GM06990 (cell line): Measurements from ENCODE around the gene LRMDA.

Source experiments
- DNase-seq: peaks from one replicate; pipeline ENCODE4 v3.0.0-alpha.2; 2011; ENCODE audit not compliant: insufficient read length; ENCODE audit errors: extremely low read depth
- H3K27me3 ChIP-seq: replicated peaks from 2 replicates; pipeline ENCODE4 v1.6.0; 2011; ENCODE audit warnings: low read length; ENCODE audit not compliant: control insufficient read depth, insufficient read depth
- H3K36me3 ChIP-seq: 2 replicates; pipeline ENCODE4 v1.5.1; 2011; ENCODE audit warnings: low read length; ENCODE audit not compliant: control insufficient read depth, insufficient read depth
- H3K4me3 ChIP-seq: replicated peaks from 2 replicates; pipeline ENCODE4 v1.5.1; 2011; ENCODE audit warnings: low read depth, mild to moderate bottlenecking, control low read depth, low read length
- TF ChIP-seq, protein P1 (sequence below): IDR thresholded peaks from 2 replicates; pipeline ENCODE4 v1.5.1; 2011; ENCODE audit warnings: low read length, control low read depth, mild to moderate bottlenecking, inconsistent platforms; ENCODE audit not compliant: insufficient read depth, poor library complexity, severe bottlenecking

Gene LRMDA

DNA sequence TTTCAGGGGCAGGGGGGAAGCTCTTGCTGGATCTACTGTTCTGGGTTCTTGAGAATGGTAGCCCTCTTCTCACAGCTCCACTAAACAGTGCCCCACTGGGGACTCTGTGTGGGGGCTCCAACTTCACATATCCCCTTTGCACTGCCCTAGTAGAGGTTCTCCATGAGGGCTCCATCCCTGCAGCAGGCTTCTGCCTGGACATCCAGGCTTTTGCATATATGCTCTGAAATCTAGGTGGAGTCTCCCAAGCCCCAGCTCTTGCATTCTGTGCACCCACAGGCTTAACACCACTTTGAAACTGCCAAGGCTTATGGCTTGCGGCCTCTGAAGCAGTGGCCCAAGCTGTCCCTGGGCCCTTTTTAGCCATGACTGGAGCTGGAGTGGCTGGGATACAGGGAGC is 150.7 kb downstream of the LRMDA start:
- TF ChIP-seq, protein P1, sequence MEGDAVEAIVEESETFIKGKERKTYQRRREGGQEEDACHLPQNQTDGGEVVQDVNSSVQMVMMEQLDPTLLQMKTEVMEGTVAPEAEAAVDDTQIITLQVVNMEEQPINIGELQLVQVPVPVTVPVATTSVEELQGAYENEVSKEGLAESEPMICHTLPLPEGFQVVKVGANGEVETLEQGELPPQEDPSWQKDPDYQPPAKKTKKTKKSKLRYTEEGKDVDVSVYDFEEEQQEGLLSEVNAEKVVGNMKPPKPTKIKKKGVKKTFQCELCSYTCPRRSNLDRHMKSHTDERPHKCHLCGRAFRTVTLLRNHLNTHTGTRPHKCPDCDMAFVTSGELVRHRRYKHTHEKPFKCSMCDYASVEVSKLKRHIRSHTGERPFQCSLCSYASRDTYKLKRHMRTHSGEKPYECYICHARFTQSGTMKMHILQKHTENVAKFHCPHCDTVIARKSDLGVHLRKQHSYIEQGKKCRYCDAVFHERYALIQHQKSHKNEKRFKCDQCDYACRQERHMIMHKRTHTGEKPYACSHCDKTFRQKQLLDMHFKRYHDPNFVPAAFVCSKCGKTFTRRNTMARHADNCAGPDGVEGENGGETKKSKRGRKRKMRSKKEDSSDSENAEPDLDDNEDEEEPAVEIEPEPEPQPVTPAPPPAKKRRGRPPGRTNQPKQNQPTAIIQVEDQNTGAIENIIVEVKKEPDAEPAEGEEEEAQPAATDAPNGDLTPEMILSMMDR = no peak
- no peak for DNase-seq
- no peaks in the 10 kb centered on the region for H3K36me3 ChIP-seq
- H3K4me3 ChIP-seq = no peak overlapping the region
- no peaks in the 10 kb centered on the region for H3K27me3 ChIP-seq

DNA sequence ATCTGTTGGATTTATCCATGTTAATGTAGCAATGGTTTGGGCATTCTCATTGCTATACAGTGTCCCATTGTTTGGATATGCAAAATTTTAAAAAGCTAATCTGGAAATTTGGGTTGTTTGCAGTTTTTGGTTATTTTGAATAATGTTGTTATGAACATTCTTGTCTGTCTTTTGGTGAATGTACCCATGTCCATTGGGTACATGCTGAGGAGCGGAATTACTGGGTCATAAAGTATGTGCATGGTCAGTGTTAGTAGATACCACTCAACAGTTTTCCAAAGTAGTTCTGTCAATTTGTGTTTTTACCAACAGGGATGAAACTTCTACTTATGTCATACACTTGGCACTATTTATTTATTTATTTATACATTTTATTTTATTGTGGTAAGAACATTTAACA is 153.9 kb downstream of the LRMDA start:
- Histone ChIP-seq H3K27me3 (no peaks in the 10 kb centered on the region; the same call in 1 of the 2 replicates), H3K4me3 (no peak overlapping the region), H3K36me3 (no peaks in the 10 kb centered on the region)
- DNase-seq = no peak
- TF ChIP-seq, protein P1 = no peak

DNA sequence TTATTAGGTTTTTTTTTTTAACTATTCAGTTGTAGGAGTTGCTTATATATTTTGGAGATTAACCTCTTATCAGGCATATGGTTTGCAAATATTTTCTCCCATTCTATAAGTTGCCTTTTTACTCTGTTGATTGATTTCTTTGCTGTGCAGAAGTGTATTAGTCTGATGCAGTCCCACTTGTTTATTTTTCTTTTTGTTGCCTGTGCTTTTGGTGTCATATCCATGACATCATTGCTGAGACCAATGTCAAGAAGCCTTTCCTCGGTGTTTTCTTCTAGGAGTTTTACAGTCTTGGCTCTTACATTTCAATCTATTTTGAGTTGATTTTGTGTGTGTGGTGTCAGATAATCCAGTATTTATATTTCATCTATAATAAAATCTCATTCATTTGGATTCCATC is 155.4 kb downstream of the LRMDA start:
- TF ChIP-seq, protein P1 = no peak
- Histone ChIP-seq H3K27me3 (no peaks in the 10 kb centered on the region; the same call in 1 of the 2 replicates), H3K4me3 (no peak overlapping the region), H3K36me3 (no peaks in the 10 kb centered on the region)
- DNase-seq = no peak

DNA sequence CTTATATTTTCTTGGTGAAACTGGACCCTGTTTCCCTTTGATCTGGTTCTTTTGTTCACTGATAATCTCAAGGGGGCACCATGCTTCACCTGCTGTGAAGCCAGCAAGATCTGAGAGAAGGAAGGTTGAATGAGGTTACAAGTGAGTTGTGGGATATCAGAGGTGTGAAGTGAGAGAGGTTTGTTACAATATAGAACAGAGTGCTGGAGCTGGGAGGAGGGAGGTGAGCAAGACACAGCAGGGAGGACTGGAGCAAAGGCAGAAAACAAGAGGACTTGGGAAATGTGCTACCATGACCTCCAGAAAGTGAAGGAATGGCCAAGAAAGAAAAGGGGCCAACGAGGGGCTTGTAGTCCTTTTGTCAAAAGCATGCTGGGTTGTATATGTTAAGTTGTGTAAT is 156.6 kb downstream of the LRMDA start:
- TF ChIP-seq, protein P1 = no peak
- no peak for DNase-seq
- no peaks in the 10 kb centered on the region; the same call in 1 of the 2 replicates for H3K27me3 ChIP-seq
- H3K36me3 ChIP-seq = no peaks in the 10 kb centered on the region
- H3K4me3 ChIP-seq = no peak overlapping the region

DNA sequence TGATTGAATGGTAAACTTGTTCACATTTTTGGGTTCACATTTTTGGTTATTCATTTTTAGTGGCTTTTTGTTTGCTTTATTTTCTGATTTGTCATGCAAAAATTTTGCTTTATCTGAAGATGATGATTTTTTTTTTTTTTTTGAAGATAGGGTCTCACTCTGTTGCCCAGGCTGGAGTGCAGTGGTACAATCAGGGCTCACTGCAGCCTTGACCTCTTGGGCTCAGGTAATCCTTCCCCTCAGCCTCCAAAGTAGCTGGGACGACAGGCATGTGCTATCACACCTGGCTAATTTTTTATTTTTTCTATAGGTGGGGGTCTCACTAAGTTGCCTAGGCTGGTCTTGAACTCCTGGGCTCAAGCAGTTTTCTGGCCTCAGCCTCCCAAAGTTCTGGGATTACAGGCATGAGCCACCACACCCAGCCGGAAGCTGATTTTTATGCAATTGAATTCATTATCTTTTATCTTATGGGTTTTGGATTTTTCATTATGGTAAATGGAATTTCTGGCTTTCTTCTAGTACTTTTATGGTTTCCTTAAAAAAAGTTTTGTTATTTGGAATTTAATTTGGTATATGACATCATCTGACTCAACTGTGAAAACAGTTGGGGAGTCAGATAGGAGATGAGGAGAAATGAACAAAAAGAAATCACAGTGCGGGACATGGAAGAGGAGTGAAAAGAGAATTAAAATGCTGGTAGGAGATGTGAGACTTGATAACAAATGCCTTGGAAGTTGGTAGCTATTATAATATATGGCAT is 158.7 kb downstream of the LRMDA start:
- Histone ChIP-seq H3K27me3 (no peaks in the 10 kb centered on the region; the same call in 1 of the 2 replicates), H3K36me3 (no peaks in the 10 kb centered on the region), H3K4me3 (no peak overlapping the region)
- TF ChIP-seq, protein P1 = no peak
- DNase-seq = no peak
